ENCODE results near the gene VPS45.

DNA sequence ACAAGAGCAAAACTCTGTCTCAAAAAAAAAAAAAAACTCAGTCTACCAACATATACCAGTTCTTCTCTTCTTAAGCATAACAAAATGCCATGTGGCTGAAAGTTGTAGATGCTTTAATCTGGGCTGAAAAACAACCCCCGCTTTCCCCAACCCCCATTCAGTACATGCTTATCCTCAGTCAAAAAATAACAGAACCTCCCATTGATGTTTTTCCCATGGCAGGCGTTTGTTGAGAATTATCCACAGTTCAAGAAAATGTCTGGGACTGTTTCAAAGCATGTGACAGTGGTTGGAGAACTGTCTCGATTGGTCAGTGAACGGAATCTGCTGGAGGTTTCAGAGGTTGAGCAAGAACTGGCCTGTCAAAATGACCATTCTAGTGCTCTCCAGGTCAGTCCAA, 14.9 kb downstream of the VPS45 start:
- TF ChIP-seq POLR2AphosphoS5 (IDR thresholded peaks at IDR 0.05) (no peak), CTCF (IDR thresholded peaks at IDR 0.05; ENCODE audit: poor library complexity, severe bottlenecking) (no peak), RAD21 (conservative IDR thresholded peaks at IDR 0.05) (no peak), REST (IDR thresholded peaks at IDR 0.05; ENCODE audit: borderline replicate concordance) (no peak)

All from neural cell (in vitro differentiated cells).